K562 (cell line): ENCODE measurements around the gene RPL27. TPM values are rescaled to one million over a fixed set of nuclear protein-coding genes. Genes with fewer than 3 reads are reported as not detected.

Source experiments
- BRCA1 ChIP-seq, 2 experiments: fragments of 450-650 bp in 1 of 2; sonication (generic) in 1 of 2; formaldehyde crosslinking in 1 of 2; IDR thresholded peaks; 2 replicates each; pipeline versions ENCODE4 v1.5.0 to v1.6.1; 2017 to 2020; ENCODE audit warnings: mild to moderate bottlenecking in 1 of 2, missing genetic modification reagents in 1 of 2
- CEBPG ChIP-seq, 3 experiments: fragments of 200-800 bp in 1 of 3; sonication (Bioruptor generic) in 1 of 3; sonication (generic) in 1 of 3; formaldehyde crosslinking in 1 of 3; IDR thresholded peaks in 2 of 3; conservative IDR thresholded peaks in 1 of 3; 2 replicates each; pipeline versions ENCODE4 v1.6.1 to v1.8.0; 2016 to 2022; ENCODE audit warnings: missing compliant biosample characterization in 2 of 3, missing genetic modification characterization in 2 of 3, mild to moderate bottlenecking in 1 of 3, missing genetic modification reagents in 1 of 3
- CHD1 ChIP-seq: fragments of 200-600 bp; sonication (generic); IDR thresholded peaks from one replicate; pipeline ENCODE4 v1.6.1; 2012; ENCODE audit warnings: mild to moderate bottlenecking, moderate library complexity, low read length, inconsistent platforms
- FOXJ3 ChIP-seq: sonication (generic); formaldehyde crosslinking; IDR thresholded peaks from 2 replicates; pipeline ENCODE4 v1.4.0; 2020; ENCODE audit warnings: mild to moderate bottlenecking, missing genetic modification reagents
- RAD21 ChIP-seq, 2 experiments: fragments of 250-450 bp in 1 of 2; fragments of 450-650 bp in 1 of 2; sonication (Bioruptor Pico) in 1 of 2; formaldehyde crosslinking in 1 of 2; IDR thresholded peaks in 1 of 2; conservative IDR thresholded peaks in 1 of 2; 2 replicates each; pipeline versions ENCODE4 v1.4.0 to v1.8.0; 2020 to 2022; ENCODE audit warnings: mild to moderate bottlenecking in 2 of 2, moderate library complexity in 1 of 2
- SOX6 ChIP-seq: fragments of 450-650 bp; IDR thresholded peaks from 2 replicates; pipeline ENCODE4 v1.6.1; 2014; ENCODE audit warnings: mild to moderate bottlenecking
- TRIM24 ChIP-seq, 2 experiments: fragments of 450-650 bp; IDR thresholded peaks; 2 replicates each; pipeline ENCODE4 v1.6.1; 2016
- ZFP30 ChIP-seq: fragments of 250-450 bp; sonication (Bioruptor Pico); IDR thresholded peaks from 2 replicates; pipeline ENCODE4 v1.8.0; 2022; ENCODE audit warnings: moderate library complexity, mild to moderate bottlenecking, inconsistent platforms, borderline replicate concordance
- polyA plus RNA-seq, 8 experiments: library from polyadenylated mRNA; depleted of rRNA in 4 of 8; stranded (reverse) in 5 of 8; unstranded in 3 of 8; fragments of >200 nt; fragmentation: Nextera tagmentation in 2 of 8; fragmentation: Illumina TruSeq in 1 of 8; extraction: Ambion mirVana in 2 of 8; extraction: Trizol in 1 of 8; gene quantifications; 2 replicates each; pipeline versions ENCODE4 v1.2.1 to v1.2.3, GENCODE V29; 2011 to 2014; ENCODE audit warnings: inconsistent platforms in 1 of 8, missing spikeins in 1 of 8
- total RNA-seq, 7 experiments: library from RNA; depleted of rRNA in 6 of 7; stranded (reverse); fragments of >200 nt in 6 of 7; fragmentation: Illumina TruSeq in 2 of 7; extraction: Trizol in 2 of 7; gene quantifications; 2 replicates each; pipeline versions ENCODE4 v1.2.1 to v1.2.3, GENCODE V29; 2011 to 2021; ENCODE audit warnings: low replicate concordance in 1 of 7
- TF ChIP-seq, protein P1 (sequence below): sonication (generic); formaldehyde crosslinking; IDR thresholded peaks from 2 replicates; pipeline ENCODE4 v1.8.1; 2023; ENCODE audit warnings: mild to moderate bottlenecking, missing genetic modification reagents, moderate library complexity
- TF ChIP-seq, protein P2 (sequence below): sonication (generic); formaldehyde crosslinking; IDR thresholded peaks from 2 replicates; pipeline ENCODE4 v1.8.1; 2023; ENCODE audit warnings: missing genetic modification reagents, mild to moderate bottlenecking, borderline replicate concordance
- TF ChIP-seq, protein P3 (sequence below): fragments of 250-450 bp; sonication (Bioruptor Pico); IDR thresholded peaks from 2 replicates; pipeline ENCODE4 v1.8.0; 2022; ENCODE audit warnings: moderate library complexity, mild to moderate bottlenecking, inconsistent platforms
- TF ChIP-seq, protein P4 (sequence below), 2 experiments: IDR thresholded peaks; 2 replicates each; pipeline ENCODE4 v1.6.1; 2011; ENCODE audit warnings: borderline replicate concordance in 1 of 2, control low read depth in 1 of 2, low read depth in 1 of 2, low read length in 1 of 2, mild to moderate bottlenecking in 1 of 2, mixed read lengths in 1 of 2, moderate library complexity in 1 of 2; ENCODE audit not compliant: insufficient read depth in 1 of 2, insufficient read length in 1 of 2, poor library complexity in 1 of 2, severe bottlenecking in 1 of 2; ENCODE audit errors: extremely low read depth in 1 of 2
- TF ChIP-seq, protein P5 (sequence below): sonication (generic); formaldehyde crosslinking; IDR thresholded peaks from 2 replicates; pipeline ENCODE4 v1.8.0; 2022; ENCODE audit warnings: mild to moderate bottlenecking, missing genetic modification reagents

RPL27 gene
- total and polyA plus RNA-seq, 9 of the 15 experiments (the other 6 are each of a cell fraction or from before 2014, with no cell fraction given): 1,539 to 6,155 (median 3,710) TPM

DNA sequence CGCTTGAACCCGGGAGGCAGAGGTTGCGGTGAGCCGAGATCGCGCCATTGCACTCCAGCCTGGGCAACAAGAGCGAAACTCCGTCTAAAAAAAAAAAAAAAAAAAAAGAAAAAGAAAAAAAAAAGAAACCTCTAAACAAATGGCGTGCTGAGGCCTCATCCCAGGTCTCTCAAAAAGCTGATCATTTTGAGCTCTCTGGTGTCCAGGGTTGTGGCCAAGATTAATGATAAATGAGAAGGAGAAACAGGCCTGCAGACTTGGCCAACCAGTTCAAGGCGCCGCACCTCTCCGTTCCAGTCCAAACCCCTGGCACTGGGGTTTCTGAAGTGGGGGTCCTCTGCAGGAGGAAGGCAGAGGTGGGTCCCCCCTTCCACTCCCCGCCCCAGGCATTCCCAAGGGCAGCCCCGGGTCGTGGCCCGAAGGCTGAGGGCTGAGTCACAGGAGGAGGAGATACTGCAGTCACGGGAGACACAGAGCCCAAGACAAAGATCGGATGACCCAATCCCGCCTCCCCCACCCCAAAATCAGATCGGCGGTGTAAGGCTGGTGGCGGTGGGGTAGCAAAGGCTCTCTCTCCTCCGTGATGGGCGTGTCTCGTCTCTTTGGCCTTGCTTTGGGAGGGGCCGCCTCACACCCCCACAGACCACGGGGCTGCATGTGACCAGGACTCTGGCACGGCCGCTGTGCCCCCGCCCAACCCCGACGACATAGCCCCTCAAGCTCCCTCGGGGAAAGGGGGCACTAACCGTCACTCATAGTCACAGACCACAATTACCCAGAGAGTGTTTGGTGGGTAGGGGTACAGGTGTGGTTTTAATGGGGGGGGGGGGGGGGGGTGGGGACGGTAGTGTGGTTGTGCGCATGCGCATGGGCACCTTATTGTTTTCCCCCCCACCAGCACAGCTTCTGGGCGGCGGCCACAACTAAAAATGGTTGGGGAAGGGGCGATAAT lies 22.8 kb downstream of the RPL27 start (continued):
- TF ChIP-seq, protein P1, sequence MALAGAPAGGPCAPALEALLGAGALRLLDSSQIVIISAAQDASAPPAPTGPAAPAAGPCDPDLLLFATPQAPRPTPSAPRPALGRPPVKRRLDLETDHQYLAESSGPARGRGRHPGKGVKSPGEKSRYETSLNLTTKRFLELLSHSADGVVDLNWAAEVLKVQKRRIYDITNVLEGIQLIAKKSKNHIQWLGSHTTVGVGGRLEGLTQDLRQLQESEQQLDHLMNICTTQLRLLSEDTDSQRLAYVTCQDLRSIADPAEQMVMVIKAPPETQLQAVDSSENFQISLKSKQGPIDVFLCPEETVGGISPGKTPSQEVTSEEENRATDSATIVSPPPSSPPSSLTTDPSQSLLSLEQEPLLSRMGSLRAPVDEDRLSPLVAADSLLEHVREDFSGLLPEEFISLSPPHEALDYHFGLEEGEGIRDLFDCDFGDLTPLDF: no peak
- TF ChIP-seq ZFP30 (CRISPR knock-in tag) (no peak), CHD1 (peak; percentile 3), FOXJ3 (CRISPR knock-in tag) (no peak), CEBPG (CRISPR knock-in tag; IDR thresholded peaks at IDR 0.05) (peak; percentile 63; the same call in 1 of the 2 replicates), CEBPG (tag; conservative IDR thresholded peaks at IDR 0.05 in 1 of 2, IDR thresholded peaks at IDR 0.05 in 1 of 2) (peak; percentile 57 to 70; a peak in 3 of 4 replicates), BRCA1 (IDR thresholded peaks at IDR 0.05) (no peak), BRCA1 (CRISPR knock-in tag; IDR thresholded peaks at IDR 0.05) (no peak), RAD21 (CRISPR knock-in tag; conservative IDR thresholded peaks at IDR 0.05 in 1 of 2, IDR thresholded peaks at IDR 0.05 in 1 of 2) (no peak), SOX6 (peak; percentile 98), TRIM24 (IDR thresholded peaks at IDR 0.05) (peak in 1 of 2 experiments; percentile 68; a peak in 2 of 4 replicates)
- TF ChIP-seq, protein P2, sequence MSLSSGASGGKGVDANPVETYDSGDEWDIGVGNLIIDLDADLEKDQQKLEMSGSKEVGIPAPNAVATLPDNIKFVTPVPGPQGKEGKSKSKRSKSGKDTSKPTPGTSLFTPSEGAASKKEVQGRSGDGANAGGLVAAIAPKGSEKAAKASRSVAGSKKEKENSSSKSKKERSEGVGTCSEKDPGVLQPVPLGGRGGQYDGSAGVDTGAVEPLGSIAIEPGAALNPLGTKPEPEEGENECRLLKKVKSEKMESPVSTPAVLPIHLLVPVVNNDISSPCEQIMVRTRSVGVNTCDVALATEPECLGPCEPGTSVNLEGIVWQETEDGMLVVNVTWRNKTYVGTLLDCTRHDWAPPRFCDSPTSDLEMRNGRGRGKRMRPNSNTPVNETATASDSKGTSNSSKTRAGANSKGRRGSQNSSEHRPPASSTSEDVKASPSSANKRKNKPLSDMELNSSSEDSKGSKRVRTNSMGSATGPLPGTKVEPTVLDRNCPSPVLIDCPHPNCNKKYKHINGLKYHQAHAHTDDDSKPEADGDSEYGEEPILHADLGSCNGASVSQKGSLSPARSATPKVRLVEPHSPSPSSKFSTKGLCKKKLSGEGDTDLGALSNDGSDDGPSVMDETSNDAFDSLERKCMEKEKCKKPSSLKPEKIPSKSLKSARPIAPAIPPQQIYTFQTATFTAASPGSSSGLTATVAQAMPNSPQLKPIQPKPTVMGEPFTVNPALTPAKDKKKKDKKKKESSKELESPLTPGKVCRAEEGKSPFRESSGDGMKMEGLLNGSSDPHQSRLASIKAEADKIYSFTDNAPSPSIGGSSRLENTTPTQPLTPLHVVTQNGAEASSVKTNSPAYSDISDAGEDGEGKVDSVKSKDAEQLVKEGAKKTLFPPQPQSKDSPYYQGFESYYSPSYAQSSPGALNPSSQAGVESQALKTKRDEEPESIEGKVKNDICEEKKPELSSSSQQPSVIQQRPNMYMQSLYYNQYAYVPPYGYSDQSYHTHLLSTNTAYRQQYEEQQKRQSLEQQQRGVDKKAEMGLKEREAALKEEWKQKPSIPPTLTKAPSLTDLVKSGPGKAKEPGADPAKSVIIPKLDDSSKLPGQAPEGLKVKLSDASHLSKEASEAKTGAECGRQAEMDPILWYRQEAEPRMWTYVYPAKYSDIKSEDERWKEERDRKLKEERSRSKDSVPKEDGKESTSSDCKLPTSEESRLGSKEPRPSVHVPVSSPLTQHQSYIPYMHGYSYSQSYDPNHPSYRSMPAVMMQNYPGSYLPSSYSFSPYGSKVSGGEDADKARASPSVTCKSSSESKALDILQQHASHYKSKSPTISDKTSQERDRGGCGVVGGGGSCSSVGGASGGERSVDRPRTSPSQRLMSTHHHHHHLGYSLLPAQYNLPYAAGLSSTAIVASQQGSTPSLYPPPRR (CRISPR knock-in tag): no peak
- TF ChIP-seq, protein P3, sequence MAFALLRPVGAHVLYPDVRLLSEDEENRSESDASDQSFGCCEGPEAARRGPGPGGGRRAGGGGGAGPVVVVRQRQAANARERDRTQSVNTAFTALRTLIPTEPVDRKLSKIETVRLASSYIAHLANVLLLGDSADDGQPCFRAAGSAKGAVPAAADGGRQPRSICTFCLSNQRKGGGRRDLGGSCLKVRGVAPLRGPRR: no peak
- TF ChIP-seq, protein P4, sequence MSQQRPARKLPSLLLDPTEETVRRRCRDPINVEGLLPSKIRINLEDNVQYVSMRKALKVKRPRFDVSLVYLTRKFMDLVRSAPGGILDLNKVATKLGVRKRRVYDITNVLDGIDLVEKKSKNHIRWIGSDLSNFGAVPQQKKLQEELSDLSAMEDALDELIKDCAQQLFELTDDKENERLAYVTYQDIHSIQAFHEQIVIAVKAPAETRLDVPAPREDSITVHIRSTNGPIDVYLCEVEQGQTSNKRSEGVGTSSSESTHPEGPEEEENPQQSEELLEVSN (IDR thresholded peaks at IDR 0.05; ENCODE audit: borderline replicate concordance in 1 of 2, extremely low read depth in 1 of 2, insufficient read depth in 1 of 2, insufficient read length in 1 of 2, low read depth in 1 of 2, low read length in 1 of 2, poor library complexity in 1 of 2, severe bottlenecking in 1 of 2): peak in 1 of 2 experiments; percentile 82
- TF ChIP-seq, protein P5, sequence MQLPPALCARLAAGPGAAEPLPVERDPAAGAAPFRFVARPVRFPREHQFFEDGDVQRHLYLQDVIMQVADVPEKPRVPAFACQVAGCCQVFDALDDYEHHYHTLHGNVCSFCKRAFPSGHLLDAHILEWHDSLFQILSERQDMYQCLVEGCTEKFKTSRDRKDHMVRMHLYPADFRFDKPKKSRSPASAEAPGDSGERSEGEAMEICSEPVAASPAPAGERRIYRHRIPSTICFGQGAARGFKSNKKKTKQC (CRISPR knock-in tag): no peak
